ENCODE measurements around the gene AOX1.

Gene AOX1

GRCh38 chr2:200634231-200634964, 48.6 kb downstream of the AOX1 start:
- TF ChIP-seq EZH2phosphoT487 (IDR thresholded peaks at IDR 0.05; ENCODE audit: borderline replicate concordance), result no peak
- TF ChIP-seq, protein P1, sequence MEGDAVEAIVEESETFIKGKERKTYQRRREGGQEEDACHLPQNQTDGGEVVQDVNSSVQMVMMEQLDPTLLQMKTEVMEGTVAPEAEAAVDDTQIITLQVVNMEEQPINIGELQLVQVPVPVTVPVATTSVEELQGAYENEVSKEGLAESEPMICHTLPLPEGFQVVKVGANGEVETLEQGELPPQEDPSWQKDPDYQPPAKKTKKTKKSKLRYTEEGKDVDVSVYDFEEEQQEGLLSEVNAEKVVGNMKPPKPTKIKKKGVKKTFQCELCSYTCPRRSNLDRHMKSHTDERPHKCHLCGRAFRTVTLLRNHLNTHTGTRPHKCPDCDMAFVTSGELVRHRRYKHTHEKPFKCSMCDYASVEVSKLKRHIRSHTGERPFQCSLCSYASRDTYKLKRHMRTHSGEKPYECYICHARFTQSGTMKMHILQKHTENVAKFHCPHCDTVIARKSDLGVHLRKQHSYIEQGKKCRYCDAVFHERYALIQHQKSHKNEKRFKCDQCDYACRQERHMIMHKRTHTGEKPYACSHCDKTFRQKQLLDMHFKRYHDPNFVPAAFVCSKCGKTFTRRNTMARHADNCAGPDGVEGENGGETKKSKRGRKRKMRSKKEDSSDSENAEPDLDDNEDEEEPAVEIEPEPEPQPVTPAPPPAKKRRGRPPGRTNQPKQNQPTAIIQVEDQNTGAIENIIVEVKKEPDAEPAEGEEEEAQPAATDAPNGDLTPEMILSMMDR (conservative IDR thresholded peaks at IDR 0.05; ENCODE audit: low read length), result no peak
- H3K9ac ChIP-seq (ENCODE audit: low read depth, low read length, poor library complexity, severe bottlenecking), result no peak overlapping the region
- H3K4me1 ChIP-seq (ENCODE audit: insufficient read depth, low read length, poor library complexity, severe bottlenecking), result no peaks in the 10 kb centered on the region
- no peaks in the 10 kb centered on the region for H3K9me2 ChIP-seq (replicated peaks; ENCODE audit: low read depth, low read length)
- H3K9me3 ChIP-seq (ENCODE audit: insufficient read depth, low read depth, low read length), result no peaks in the 10 kb centered on the region
- no peaks in the 10 kb centered on the region for H3K36me3 ChIP-seq (ENCODE audit: insufficient read depth, low read length)
- H2AFZ ChIP-seq (ENCODE audit: low read length), result no peak overlapping the region
- H3K27me3 ChIP-seq (ENCODE audit: insufficient read depth, low read length, poor library complexity, severe bottlenecking), result no peaks in the 10 kb centered on the region
- no peak overlapping the region for H3K4me2 ChIP-seq (ENCODE audit: low read depth, low read length, poor library complexity, severe bottlenecking)
- no peaks in the 10 kb centered on the region for H3K79me2 ChIP-seq (ENCODE audit: insufficient read depth, low read length)
- no peaks in the 10 kb centered on the region for H3F3A ChIP-seq (ENCODE audit: low read depth)
- H3K4me3 ChIP-seq (ENCODE audit: low read length, poor library complexity, severe bottlenecking), result no peak overlapping the region
- H4K20me1 ChIP-seq (ENCODE audit: insufficient read depth, low read length, poor library complexity, severe bottlenecking), result no peaks in the 10 kb centered on the region

DNA sequence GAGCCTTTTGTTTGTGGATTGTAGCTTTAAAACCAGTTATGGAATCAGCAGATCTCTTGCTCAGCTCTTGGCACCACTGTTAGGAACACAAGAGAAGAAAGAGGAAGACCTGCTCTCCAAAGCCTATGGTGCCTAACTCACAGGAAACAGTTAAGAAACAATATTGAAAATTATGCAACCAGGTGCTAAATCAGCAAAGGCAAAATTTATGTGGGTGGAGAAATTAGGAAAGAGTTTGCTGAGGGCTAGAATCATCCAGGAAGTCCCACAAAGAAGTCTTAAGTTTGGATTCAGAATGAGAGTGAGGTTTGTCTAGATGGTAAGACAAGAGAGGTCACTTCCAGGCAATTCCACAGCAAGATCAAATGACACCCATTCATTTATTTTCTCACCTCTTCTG, 49.4 kb downstream of the AOX1 start:
- H3K4me3 ChIP-seq (ENCODE audit: low read length, poor library complexity, severe bottlenecking), result no peak overlapping the region
- TF ChIP-seq EZH2phosphoT487 (IDR thresholded peaks at IDR 0.05; ENCODE audit: borderline replicate concordance), result no peak
- TF ChIP-seq, protein P1 (conservative IDR thresholded peaks at IDR 0.05; ENCODE audit: low read length), result no peak
- no peaks in the 10 kb centered on the region for H3K36me3 ChIP-seq (ENCODE audit: insufficient read depth, low read length)
- no peak overlapping the region for H3K9ac ChIP-seq (ENCODE audit: low read depth, low read length, poor library complexity, severe bottlenecking)
- no peaks in the 10 kb centered on the region for H3K9me3 ChIP-seq (ENCODE audit: insufficient read depth, low read depth, low read length)
- no peak overlapping the region for H2AFZ ChIP-seq (ENCODE audit: low read length)
- no peaks in the 10 kb centered on the region for H3K79me2 ChIP-seq (ENCODE audit: insufficient read depth, low read length)
- H4K20me1 ChIP-seq (ENCODE audit: insufficient read depth, low read length, poor library complexity, severe bottlenecking), result no peaks in the 10 kb centered on the region
- no peaks in the 10 kb centered on the region for H3K4me1 ChIP-seq (ENCODE audit: insufficient read depth, low read length, poor library complexity, severe bottlenecking)
- H3K27me3 ChIP-seq (ENCODE audit: insufficient read depth, low read length, poor library complexity, severe bottlenecking), result no peaks in the 10 kb centered on the region
- H3K9me2 ChIP-seq (replicated peaks; ENCODE audit: low read depth, low read length), result no peaks in the 10 kb centered on the region
- no peaks in the 10 kb centered on the region for H3F3A ChIP-seq (ENCODE audit: low read depth)
- no peak overlapping the region for H3K4me2 ChIP-seq (ENCODE audit: low read depth, low read length, poor library complexity, severe bottlenecking)

GRCh38 chr2:200637901-200638300, 52.1 kb downstream of the AOX1 start:
- no peaks in the 10 kb centered on the region for H3K9me3 ChIP-seq (ENCODE audit: insufficient read depth, low read depth, low read length)
- no peak overlapping the region for H3K4me3 ChIP-seq (ENCODE audit: low read length, poor library complexity, severe bottlenecking)
- no peak overlapping the region for H2AFZ ChIP-seq (ENCODE audit: low read length)
- no peaks in the 10 kb centered on the region for H3K9me2 ChIP-seq (replicated peaks; ENCODE audit: low read depth, low read length)
- H3K4me2 ChIP-seq (ENCODE audit: low read depth, low read length, poor library complexity, severe bottlenecking), result no peak overlapping the region
- H3K4me1 ChIP-seq (ENCODE audit: insufficient read depth, low read length, poor library complexity, severe bottlenecking), result no peaks in the 10 kb centered on the region
- H3F3A ChIP-seq (ENCODE audit: low read depth), result no peaks in the 10 kb centered on the region
- H3K9ac ChIP-seq (ENCODE audit: low read depth, low read length, poor library complexity, severe bottlenecking), result no peak overlapping the region
- no peaks in the 10 kb centered on the region for H4K20me1 ChIP-seq (ENCODE audit: insufficient read depth, low read length, poor library complexity, severe bottlenecking)
- H3K27me3 ChIP-seq (ENCODE audit: insufficient read depth, low read length, poor library complexity, severe bottlenecking), result no peaks in the 10 kb centered on the region
- H3K36me3 ChIP-seq (ENCODE audit: insufficient read depth, low read length), result no peaks in the 10 kb centered on the region
- TF ChIP-seq EZH2phosphoT487 (IDR thresholded peaks at IDR 0.05; ENCODE audit: borderline replicate concordance), result no peak
- TF ChIP-seq, protein P1 (conservative IDR thresholded peaks at IDR 0.05; ENCODE audit: low read length), result no peak
- no peaks in the 10 kb centered on the region for H3K79me2 ChIP-seq (ENCODE audit: insufficient read depth, low read length)

All from Loucy (cell line).